HepG2 (cell line): ENCODE results near the gene CDC42BPG. TPM values are rescaled to one million over a fixed set of nuclear protein-coding genes. Genes with fewer than 3 reads are reported as not detected.

Experiments
- CBFB ChIP-seq: sonication (generic); formaldehyde crosslinking; IDR thresholded peaks from 2 replicates; pipeline ENCODE4 v1.4.0; 2020; ENCODE audit warnings: missing genetic modification reagents
- CCDC6 ChIP-seq: sonication (generic); formaldehyde crosslinking; IDR thresholded peaks from 2 replicates; pipeline ENCODE4 v1.8.1; 2022; ENCODE audit warnings: mild to moderate bottlenecking, missing genetic modification reagents, moderate library complexity
- CREB1 ChIP-seq, 2 experiments: fragments of 450-650 bp in 1 of 2; IDR thresholded peaks; 2 replicates each; pipeline ENCODE4 v1.6.1; 2016 to 2017; ENCODE audit warnings: control low read depth in 1 of 2, mild to moderate bottlenecking in 1 of 2, missing compliant biosample characterization in 1 of 2, missing genetic modification characterization in 1 of 2
- DPF2 ChIP-seq: sonication (generic); formaldehyde crosslinking; IDR thresholded peaks from 2 replicates; pipeline ENCODE4 v1.4.0; 2020; ENCODE audit warnings: mild to moderate bottlenecking, low read depth, missing genetic modification reagents, borderline replicate concordance
- FOXA1 ChIP-seq, 2 experiments: fragments of 450-650 bp in 1 of 2; sonication (generic) in 1 of 2; formaldehyde crosslinking in 1 of 2; IDR thresholded peaks; 2 replicates each; pipeline versions ENCODE4 v1.4.0 to v1.6.1; 2016 to 2020; ENCODE audit warnings: missing genetic modification reagents in 1 of 2
- GATAD1 ChIP-seq: IDR thresholded peaks from 2 replicates; pipeline ENCODE4 v1.6.1; 2016; ENCODE audit warnings: missing genetic modification reagents, missing compliant biosample characterization
- GRHL1 ChIP-seq: sonication (generic); formaldehyde crosslinking; conservative IDR thresholded peaks from 2 replicates; pipeline ENCODE4 v1.8.0; 2022; ENCODE audit warnings: missing genetic modification reagents
- HDAC1 ChIP-seq: sonication (generic); formaldehyde crosslinking; IDR thresholded peaks from 2 replicates; pipeline ENCODE4 v1.5.1; 2020; ENCODE audit warnings: mild to moderate bottlenecking, missing genetic modification reagents
- HES4 ChIP-seq: sonication (generic); formaldehyde crosslinking; IDR thresholded peaks from 2 replicates; pipeline ENCODE4 v1.9.0; 2021; ENCODE audit warnings: mild to moderate bottlenecking, missing genetic modification reagents, borderline replicate concordance
- HMGXB4 ChIP-seq, 2 experiments: sonication (generic) in 1 of 2; formaldehyde crosslinking in 1 of 2; IDR thresholded peaks; 2 replicates each; pipeline versions ENCODE4 v1.4.0 to v1.6.1; 2018 to 2020; ENCODE audit warnings: missing genetic modification reagents in 2 of 2, borderline replicate concordance in 1 of 2, low read depth in 1 of 2, mild to moderate bottlenecking in 1 of 2, missing biosample characterization in 1 of 2
- KDM5B ChIP-seq: sonication (generic); formaldehyde crosslinking; IDR thresholded peaks from 2 replicates; pipeline ENCODE4 v1.4.0; 2020; ENCODE audit warnings: missing genetic modification reagents, mild to moderate bottlenecking, borderline replicate concordance
- MEF2D ChIP-seq: sonication (generic); formaldehyde crosslinking; IDR thresholded peaks from 2 replicates; pipeline ENCODE4 v1.5.1; 2020; ENCODE audit warnings: mild to moderate bottlenecking, missing genetic modification reagents
- SATB2 ChIP-seq: sonication (generic); formaldehyde crosslinking; IDR thresholded peaks from 2 replicates; pipeline ENCODE4 v1.5.0; 2020; ENCODE audit warnings: missing genetic modification reagents
- SMAD3 ChIP-seq: sonication (generic); formaldehyde crosslinking; IDR thresholded peaks from 2 replicates; pipeline ENCODE4 v1.4.0; 2020; ENCODE audit warnings: missing genetic modification reagents
- STAT5B ChIP-seq: sonication (generic); formaldehyde crosslinking; IDR thresholded peaks from 2 replicates; pipeline ENCODE4 v1.4.0; 2020; ENCODE audit warnings: missing genetic modification reagents
- ZBTB38 ChIP-seq: sonication (generic); formaldehyde crosslinking; IDR thresholded peaks from 2 replicates; pipeline ENCODE4 v1.5.1; 2020; ENCODE audit warnings: mild to moderate bottlenecking, missing genetic modification reagents
- ZNF251 ChIP-seq: sonication (generic); formaldehyde crosslinking; IDR thresholded peaks from 2 replicates; pipeline ENCODE4 v1.9.0; 2021; ENCODE audit warnings: mild to moderate bottlenecking, missing genetic modification reagents
- ZNF333 ChIP-seq: sonication (generic); formaldehyde crosslinking; IDR thresholded peaks from 2 replicates; pipeline ENCODE4 v1.4.0; 2020; ENCODE audit warnings: mild to moderate bottlenecking, missing genetic modification reagents, borderline replicate concordance
- ZNF674 ChIP-seq: sonication (generic); formaldehyde crosslinking; IDR thresholded peaks from 2 replicates; pipeline ENCODE4 v1.5.0; 2020; ENCODE audit warnings: low read depth, mild to moderate bottlenecking, missing genetic modification reagents
- ZNF761 ChIP-seq: sonication (generic); formaldehyde crosslinking; conservative IDR thresholded peaks from 2 replicates; pipeline ENCODE4 v1.4.0; 2020; ENCODE audit warnings: mild to moderate bottlenecking, missing genetic modification reagents
- polyA plus RNA-seq, 8 experiments: library from polyadenylated mRNA; depleted of rRNA in 3 of 8; stranded (reverse) in 7 of 8; unstranded in 1 of 8; fragments of >200 nt; fragmentation: Illumina TruSeq in 4 of 8; extraction: Trizol in 4 of 8; gene quantifications; 2 replicates each; pipeline versions ENCODE4 v1.2.1 to v1.2.3, GENCODE V29; 2011 to 2016; ENCODE audit warnings: low read depth in 4 of 8, missing spikeins in 1 of 8, mixed read lengths in 1 of 8; ENCODE audit not compliant: insufficient read depth in 1 of 8
- total RNA-seq, 5 experiments: library from RNA; depleted of rRNA; stranded (reverse); fragments of >200 nt; fragmentation: Illumina TruSeq; extraction: Trizol; gene quantifications; 2 replicates each; pipeline ENCODE4 v1.2.3, GENCODE V29; 2016; ENCODE audit warnings: low read depth in 1 of 5
- TF ChIP-seq, protein P1 (sequence below): sonication (generic); formaldehyde crosslinking; IDR thresholded peaks from 2 replicates; pipeline ENCODE4 v1.4.0; 2020; ENCODE audit warnings: mild to moderate bottlenecking, missing genetic modification reagents

The CDC42BPG gene
- total and polyA plus RNA-seq, 2 of the 13 experiments (the other 11 are each of a cell fraction or from before 2014, with no cell fraction given): 0.55 to 1.4 TPM

DNA sequence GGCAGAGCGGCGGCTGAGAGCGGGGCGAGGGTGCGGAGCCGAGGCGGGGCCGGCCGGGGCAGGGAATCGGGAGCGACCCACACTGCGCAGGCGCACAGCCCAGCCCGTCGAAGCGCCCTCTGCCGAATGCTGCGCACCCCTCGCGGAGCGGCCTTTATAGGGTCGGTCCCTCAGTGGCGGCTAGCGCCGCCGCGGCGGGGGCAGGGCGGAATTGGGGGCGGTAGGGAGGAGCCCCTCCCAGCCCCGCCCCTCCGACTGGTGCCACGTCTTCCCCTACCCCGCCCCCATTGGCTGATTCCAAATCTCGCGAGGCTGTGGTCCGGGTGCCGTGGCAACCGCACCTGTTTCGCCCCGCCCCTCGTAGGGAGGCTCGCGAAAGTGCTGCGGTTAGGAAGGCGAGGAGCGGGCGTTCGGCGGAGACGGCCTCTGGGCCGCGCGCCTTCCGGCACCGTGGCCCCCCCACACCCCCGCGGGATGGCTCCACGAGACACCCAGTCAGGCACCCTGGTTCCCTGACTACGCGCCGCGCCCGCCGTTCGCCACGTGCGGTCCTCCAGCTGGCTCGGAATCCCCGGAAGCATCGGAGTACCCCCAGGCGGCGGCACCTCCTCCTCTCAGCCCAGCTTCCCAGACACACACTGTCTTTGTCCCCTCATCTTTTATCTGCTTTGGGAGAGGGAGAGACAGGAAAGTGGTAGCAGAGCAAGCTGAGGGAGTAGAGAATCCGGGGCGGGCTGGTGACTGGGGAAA lies 34.2 kb upstream of the CDC42BPG start, which contains the start of gene EHD1 (continued):
- TF ChIP-seq FOXA1 (IDR thresholded peaks at IDR 0.05) (no peak), FOXA1 (CRISPR knock-in tag; IDR thresholded peaks at IDR 0.05) (no peak), SATB2 (CRISPR knock-in tag) (no peak), ZNF761 (peak; percentile 89), KDM5B (CRISPR knock-in tag) (peak; percentile 45), GATAD1 (CRISPR knock-in tag) (peak; percentile 74), SMAD3 (peak; percentile 74; the same call in 1 of the 2 replicates), GRHL1 (no peak), HES4 (peak; percentile 83), CCDC6 (CRISPR knock-in tag) (peak; percentile 34; the same call in 1 of the 2 replicates), CBFB (CRISPR knock-in tag) (peak; percentile 54; the same call in 1 of the 2 replicates), HDAC1 (CRISPR knock-in tag) (peak; percentile 84), MEF2D (peak; percentile 74), ZBTB38 (CRISPR knock-in tag) (peak; percentile 81; the same call in 1 of the 2 replicates), STAT5B (CRISPR knock-in tag) (no peak), ZNF674 (no peak; the same call in 1 of the 2 replicates), CREB1 (IDR thresholded peaks at IDR 0.05) (peak; percentile 61), CREB1 (CRISPR knock-in tag; IDR thresholded peaks at IDR 0.05) (no peak), HMGXB4 (CRISPR knock-in tag; IDR thresholded peaks at IDR 0.05; ENCODE audit: borderline replicate concordance in 1 of 2, low read depth in 1 of 2) (peak; percentile 89 to 93), DPF2 (CRISPR knock-in tag) (no peak), ZNF251 (CRISPR knock-in tag) (no peak), ZNF333 (0 out of 2 replicates have a peak, but pooled peaks have one; percentile 40)
- TF ChIP-seq, protein P1, sequence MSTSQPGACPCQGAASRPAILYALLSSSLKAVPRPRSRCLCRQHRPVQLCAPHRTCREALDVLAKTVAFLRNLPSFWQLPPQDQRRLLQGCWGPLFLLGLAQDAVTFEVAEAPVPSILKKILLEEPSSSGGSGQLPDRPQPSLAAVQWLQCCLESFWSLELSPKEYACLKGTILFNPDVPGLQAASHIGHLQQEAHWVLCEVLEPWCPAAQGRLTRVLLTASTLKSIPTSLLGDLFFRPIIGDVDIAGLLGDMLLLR (CRISPR knock-in tag): peak; percentile 93; the same call in 1 of the 2 replicates
